Medulla oblongata (tissue), 1 donor: ENCODE data around the gene CABLES1.
"Not testable (repeated sequence)": the region's sequence is repeated elsewhere in the genome, so short reads cannot be mapped to it uniquely, and the experiment has no call there.

ENCODE experiments used
- DNase-seq: peaks from one replicate; pipeline ENCODE4 v3.0.0-alpha.2; 2015; ENCODE audit errors: extremely low spot score

Gene CABLES1

GRCh38 chr18:23142251-23142929 is 7.1 kb downstream of the CABLES1 start:
- no peak for DNase-seq

- DNase-seq, result peak; percentile 66
Observed at GRCh38 chr18:23143016-23143814, 7.9 kb downstream of the CABLES1 start.

- no peak for DNase-seq
Observed at GRCh38 chr18:23143815-23144261, 8.6 kb downstream of the CABLES1 start.

GRCh38 chr18:23144640-23145039 is 9.4 kb downstream of the CABLES1 start:
- DNase-seq, result no peak

- DNase-seq, result no peak
Observed at GRCh38 chr18:23145621-23146020, 10.3 kb downstream of the CABLES1 start.

GRCh38 chr18:23146861-23147469 is 11.7 kb downstream of the CABLES1 start:
- peak; percentile 50 for DNase-seq

- DNase-seq, result no peak
Observed at GRCh38 chr18:23148382-23148781, 13.1 kb downstream of the CABLES1 start.

GRCh38 chr18:23149570-23149969 is 14.3 kb downstream of the CABLES1 start:
- DNase-seq, result no peak

- DNase-seq, result no peak
Observed at GRCh38 chr18:23151414-23152099, 16.3 kb downstream of the CABLES1 start.

- DNase-seq, result no peak
Observed at GRCh38 chr18:23154030-23154429, 18.7 kb downstream of the CABLES1 start.

- no peak for DNase-seq
Observed at GRCh38 chr18:23154823-23155500, 19.7 kb downstream of the CABLES1 start.

GRCh38 chr18:23155537-23155936 is 20.3 kb downstream of the CABLES1 start:
- no peak for DNase-seq

- DNase-seq, result no peak
Observed at GRCh38 chr18:23156134-23156533, 20.8 kb downstream of the CABLES1 start.

GRCh38 chr18:23158058-23158457 is 22.8 kb downstream of the CABLES1 start:
- DNase-seq, result no peak

- not testable (repeated sequence) for DNase-seq
Observed at GRCh38 chr18:23158884-23159283, 23.6 kb downstream of the CABLES1 start.

GRCh38 chr18:23159344-23159743 is 24.1 kb downstream of the CABLES1 start:
- no peak for DNase-seq

GRCh38 chr18:23162473-23162872 is 27.2 kb downstream of the CABLES1 start:
- DNase-seq, result no peak

- no peak for DNase-seq
Observed at GRCh38 chr18:23163786-23164533, 28.7 kb downstream of the CABLES1 start.

GRCh38 chr18:23165271-23166068 is 30.2 kb downstream of the CABLES1 start:
- no peak for DNase-seq
